Mesothelial cell of epicardium (in vitro differentiated cells): ENCODE measurements around the gene AUH. TPM values are rescaled to one million over a fixed set of nuclear protein-coding genes. Genes with fewer than 3 reads are reported as not detected.

Experiments used
- DNase-seq, 2 experiments: peaks; one replicate each; pipeline ENCODE4 v3.0.0; 2021; ENCODE audit warnings: low spot score in 2 of 2; ENCODE audit not compliant: unreplicated experiment in 2 of 2
- H3K27ac Mint-ChIP-seq: 2 replicates; pipeline ENCODE4 v1.8.0; 2021; ENCODE audit warnings: mixed read lengths
- H3K27me3 Mint-ChIP-seq: 2 replicates; pipeline ENCODE4 v1.8.0; 2021; ENCODE audit warnings: low read depth, mixed read lengths
- H3K36me3 Mint-ChIP-seq: 2 replicates; pipeline ENCODE4 v1.8.0; 2021; ENCODE audit warnings: mixed read lengths
- H3K4me1 Mint-ChIP-seq: 2 replicates; pipeline ENCODE4 v1.8.0; 2021; ENCODE audit warnings: mixed read lengths
- H3K4me3 Mint-ChIP-seq: 2 replicates; pipeline ENCODE4 v1.8.0; 2021; ENCODE audit warnings: mild to moderate bottlenecking, moderate library complexity, mixed read lengths
- H3K9me3 Mint-ChIP-seq: 2 replicates; pipeline ENCODE4 v1.8.0; 2021; ENCODE audit warnings: mixed read lengths
- total RNA-seq: library from RNA; stranded (reverse); gene quantifications from 3 replicates; pipeline ENCODE4 v1.2.1, GENCODE V29; 2021
- TF ChIP-seq, protein P1 (sequence below): fragments of 200-600 bp; sonication (generic); IDR thresholded peaks from one replicate; pipeline ENCODE4 v1.5.0; 2021; ENCODE audit warnings: antibody characterized with exemption; ENCODE audit not compliant: unreplicated experiment

The AUH gene
- total RNA-seq, 1 donor from 2014 or later, result 24.8 TPM

DNA sequence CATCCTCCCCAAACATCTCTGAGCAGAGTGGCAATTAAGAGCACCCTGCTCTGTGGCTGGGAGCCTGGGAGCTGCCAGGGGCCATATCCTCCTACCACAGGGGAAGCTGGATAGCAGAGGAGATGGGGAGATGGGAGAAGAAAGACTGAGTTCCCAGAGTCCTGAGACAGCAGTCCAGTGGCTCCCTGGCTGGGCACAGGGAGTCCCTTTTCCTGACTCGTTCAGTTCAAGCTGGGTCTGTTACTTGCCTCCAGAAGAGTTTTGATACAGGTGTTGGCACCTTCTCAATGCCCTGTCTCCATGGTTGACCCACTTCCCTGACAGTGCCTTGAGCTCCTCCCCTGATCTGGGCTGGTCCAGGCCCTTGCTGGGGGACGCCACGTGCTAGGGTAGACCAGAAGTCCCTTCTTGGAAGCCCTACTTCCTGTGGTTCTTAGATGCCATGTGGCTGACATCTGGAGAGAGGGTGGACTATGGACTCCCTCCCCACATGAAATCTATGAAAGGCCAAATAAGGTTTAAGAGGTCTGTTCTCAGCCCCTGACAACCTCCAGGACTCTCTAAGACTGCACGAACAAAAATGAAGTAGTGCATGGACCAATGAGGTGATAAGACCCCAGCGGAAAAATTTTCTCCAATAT is 166.2 kb downstream of the AUH start:
- Mint-ChIP-seq H3K4me3 (no peak overlapping the region), H3K9me3 (peaks cover 11% of the 10 kb centered on the region), H3K27me3 (no peaks in the 10 kb centered on the region), H3K36me3 (peaks cover 4% of the 10 kb centered on the region), H3K4me1 (peaks cover 49% of the 10 kb centered on the region), H3K27ac (no peak overlapping the region)
- no peak for DNase-seq
- TF ChIP-seq, protein P1, sequence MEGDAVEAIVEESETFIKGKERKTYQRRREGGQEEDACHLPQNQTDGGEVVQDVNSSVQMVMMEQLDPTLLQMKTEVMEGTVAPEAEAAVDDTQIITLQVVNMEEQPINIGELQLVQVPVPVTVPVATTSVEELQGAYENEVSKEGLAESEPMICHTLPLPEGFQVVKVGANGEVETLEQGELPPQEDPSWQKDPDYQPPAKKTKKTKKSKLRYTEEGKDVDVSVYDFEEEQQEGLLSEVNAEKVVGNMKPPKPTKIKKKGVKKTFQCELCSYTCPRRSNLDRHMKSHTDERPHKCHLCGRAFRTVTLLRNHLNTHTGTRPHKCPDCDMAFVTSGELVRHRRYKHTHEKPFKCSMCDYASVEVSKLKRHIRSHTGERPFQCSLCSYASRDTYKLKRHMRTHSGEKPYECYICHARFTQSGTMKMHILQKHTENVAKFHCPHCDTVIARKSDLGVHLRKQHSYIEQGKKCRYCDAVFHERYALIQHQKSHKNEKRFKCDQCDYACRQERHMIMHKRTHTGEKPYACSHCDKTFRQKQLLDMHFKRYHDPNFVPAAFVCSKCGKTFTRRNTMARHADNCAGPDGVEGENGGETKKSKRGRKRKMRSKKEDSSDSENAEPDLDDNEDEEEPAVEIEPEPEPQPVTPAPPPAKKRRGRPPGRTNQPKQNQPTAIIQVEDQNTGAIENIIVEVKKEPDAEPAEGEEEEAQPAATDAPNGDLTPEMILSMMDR, result no peak

DNA sequence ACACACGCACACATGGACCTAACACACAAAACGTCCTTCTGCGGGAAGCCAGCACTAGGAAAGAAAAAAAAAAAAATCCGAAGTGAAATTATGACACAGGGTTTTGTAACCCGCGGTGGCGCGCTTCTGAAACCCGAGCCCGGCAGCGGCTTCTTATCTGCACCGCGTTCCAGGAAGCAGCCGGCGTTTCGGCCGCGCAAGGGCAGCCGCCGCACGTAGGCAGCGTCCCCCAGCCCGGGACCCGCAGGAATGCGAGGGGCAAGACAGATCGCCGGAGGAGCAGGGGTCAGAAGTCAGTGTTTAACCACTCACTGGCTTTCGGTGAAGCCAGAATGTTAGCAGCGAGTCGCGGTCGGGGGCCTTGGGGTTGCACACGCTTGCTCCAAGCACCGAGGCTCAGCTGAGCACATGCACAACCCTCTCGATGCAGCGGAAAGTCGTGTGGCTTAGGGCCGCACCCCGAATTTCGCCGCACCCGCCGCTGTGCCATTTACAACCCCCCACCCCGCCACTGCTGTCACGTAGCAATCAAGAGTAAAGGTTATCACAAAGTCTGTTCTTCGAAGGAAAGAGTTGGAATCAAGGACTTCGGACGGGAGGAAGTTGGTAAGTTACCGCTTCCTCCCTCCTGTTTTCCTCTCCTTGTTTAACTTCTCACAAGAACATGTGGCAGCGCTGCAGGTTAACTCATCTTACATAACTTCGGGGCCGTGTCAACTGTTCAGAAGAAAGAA is 167.9 kb downstream of the AUH start:
- H3K27me3 Mint-ChIP-seq, result no peaks in the 10 kb centered on the region
- peak; percentile 51 to 75 for DNase-seq
- peaks cover 49% of the 10 kb centered on the region for H3K4me1 Mint-ChIP-seq
- TF ChIP-seq, protein P1, result no peak
- H3K9me3 Mint-ChIP-seq, result peaks cover under 1% of the 10 kb centered on the region
- peak overlapping the region; percentile 95 for H3K27ac Mint-ChIP-seq
- H3K4me3 Mint-ChIP-seq, result peak overlapping the region; percentile 75
- H3K36me3 Mint-ChIP-seq, result peaks cover 2% of the 10 kb centered on the region

DNA sequence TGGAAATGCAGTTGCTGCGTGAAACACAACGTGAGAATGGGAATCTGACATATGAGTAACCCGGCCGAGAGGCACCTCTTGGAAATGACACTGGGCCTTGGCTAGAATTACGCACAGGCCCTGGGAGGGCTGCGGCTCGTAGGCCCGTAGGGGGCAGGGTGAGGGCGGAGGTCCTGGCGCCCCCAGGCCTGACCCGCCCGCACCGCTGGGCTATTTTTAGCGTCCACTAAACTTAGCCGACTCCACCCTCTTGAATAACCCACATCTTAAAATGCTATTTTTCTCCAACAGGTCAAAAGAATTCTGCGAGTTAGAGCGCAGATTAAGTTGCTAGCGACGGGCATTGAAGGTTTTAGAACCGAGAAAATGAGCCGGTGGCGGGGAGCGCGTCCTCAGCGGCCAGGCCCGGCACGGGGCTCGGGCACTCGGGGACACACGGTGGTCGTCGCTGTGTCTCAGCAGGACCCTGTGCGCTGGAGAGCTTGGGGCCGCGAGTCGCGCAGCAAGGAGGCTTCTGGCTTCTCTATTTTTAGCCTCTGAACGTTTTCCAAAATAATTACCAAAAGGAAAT is 168.5 kb downstream of the AUH start:
- Mint-ChIP-seq H3K36me3 (no peaks in the 10 kb centered on the region), H3K4me3 (peak overlapping the region; percentile 75), H3K4me1 (peaks cover 43% of the 10 kb centered on the region), H3K9me3 (peaks cover 7% of the 10 kb centered on the region), H3K27me3 (no peaks in the 10 kb centered on the region), H3K27ac (peak overlapping the region; percentile 95)
- DNase-seq, result peak in 1 of 2 experiments; percentile 57
- TF ChIP-seq, protein P1, result no peak

DNA sequence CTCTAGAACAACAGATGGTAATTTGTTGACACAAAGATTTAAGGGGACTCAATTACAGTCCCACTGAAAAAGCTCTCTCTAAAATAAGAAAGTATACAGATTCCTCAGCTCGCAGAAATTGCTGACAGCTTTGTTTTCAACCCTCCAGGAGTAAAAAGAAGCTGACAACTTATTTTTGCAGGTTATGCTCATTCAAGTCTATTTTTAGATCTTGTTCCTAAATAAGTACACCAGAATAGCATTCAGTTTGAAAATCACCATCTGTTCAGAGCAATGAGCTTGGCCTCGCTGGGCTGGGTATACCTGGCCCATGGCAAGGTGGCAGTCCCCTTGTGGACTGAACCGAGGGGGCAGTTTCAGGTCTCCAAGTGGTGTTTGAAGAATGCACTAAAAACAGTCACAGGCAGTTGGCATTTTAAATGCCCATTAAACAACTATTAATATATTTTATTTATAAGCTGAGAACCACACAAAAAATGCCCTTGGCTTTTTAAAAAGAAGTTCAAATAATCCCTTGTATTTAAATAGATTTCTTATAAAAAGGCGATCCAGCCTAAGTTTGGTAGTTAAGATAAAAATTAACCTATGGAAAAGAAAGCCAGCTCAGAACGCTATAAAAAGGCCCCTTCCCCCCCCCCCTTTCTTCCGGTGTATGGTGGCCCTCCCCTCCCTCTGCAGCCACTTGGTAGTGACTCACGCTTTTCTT is 169.2 kb downstream of the AUH start:
- Mint-ChIP-seq H3K4me3 (peak overlapping the region; percentile 75), H3K27me3 (no peaks in the 10 kb centered on the region), H3K36me3 (no peaks in the 10 kb centered on the region), H3K9me3 (peaks cover 8% of the 10 kb centered on the region), H3K4me1 (peaks cover 36% of the 10 kb centered on the region), H3K27ac (peak overlapping the region; percentile 95)
- no peak for DNase-seq
- TF ChIP-seq, protein P1, result no peak

DNA sequence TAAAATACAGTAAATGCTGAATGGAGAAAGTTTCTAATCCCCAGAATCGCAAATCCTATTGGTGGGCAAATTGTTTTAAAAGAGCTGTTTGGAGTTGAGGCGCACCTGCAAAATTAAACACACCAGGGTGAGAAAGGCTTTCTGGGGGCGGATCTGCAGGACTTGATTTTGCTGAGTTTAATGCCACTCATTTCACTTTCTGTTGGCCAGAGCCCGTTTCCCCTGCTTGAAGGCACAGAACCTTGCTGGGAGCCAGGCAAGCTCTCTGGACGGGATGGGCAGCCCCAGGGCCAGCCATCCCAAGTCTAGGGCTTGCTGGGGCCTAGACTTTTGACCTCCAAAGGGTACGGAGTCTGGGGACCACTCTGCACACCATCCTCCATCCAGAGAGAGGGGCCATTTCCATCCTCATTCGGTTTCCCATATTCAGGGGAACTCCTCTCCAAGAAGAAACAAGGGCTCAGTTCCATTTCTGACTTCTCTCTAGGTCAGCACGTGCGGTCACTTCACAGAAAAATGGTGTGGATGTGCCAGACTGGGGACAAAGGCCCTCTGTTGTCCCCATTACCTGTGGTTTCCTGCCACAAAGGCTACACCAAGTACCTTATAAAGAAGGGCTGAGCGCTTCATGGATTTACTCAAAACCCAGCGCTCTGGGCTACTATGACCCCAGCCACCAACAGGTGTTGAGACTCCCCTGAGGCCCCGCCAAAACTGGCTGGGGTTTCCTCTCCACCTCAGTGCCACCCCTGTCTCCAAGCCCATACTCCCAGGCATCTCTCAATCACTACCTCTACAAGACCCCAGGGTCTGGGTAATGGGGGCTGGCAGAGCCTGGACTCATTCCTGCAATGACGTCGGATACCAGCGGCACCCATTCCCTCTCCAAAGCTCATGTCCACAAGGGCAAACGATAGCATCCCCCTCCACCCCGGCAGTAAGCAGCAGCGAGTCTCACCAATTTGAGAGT is 170.0 kb downstream of the AUH start:
- Mint-ChIP-seq H3K4me3 (no peak overlapping the region), H3K36me3 (no peaks in the 10 kb centered on the region), H3K9me3 (peaks cover 8% of the 10 kb centered on the region)

More for the DNA sequence above, 170.0 kb downstream of the AUH start:
- TF ChIP-seq, protein P1, result no peak
- no peak for DNase-seq
- H3K4me1 Mint-ChIP-seq, result peaks cover 28% of the 10 kb centered on the region
- H3K27ac Mint-ChIP-seq, result peak overlapping the region; percentile 89
- no peaks in the 10 kb centered on the region for H3K27me3 Mint-ChIP-seq
